Renal cortex interstitium (tissue), 11 donors: ENCODE measurements around the gene JAZF1. TPM values are rescaled to one million over a fixed set of nuclear protein-coding genes. Genes with fewer than 3 reads are reported as not detected.

Source experiments
- DNase-seq, 11 donors: peaks; one replicate each; pipeline ENCODE4 v3.0.0-alpha.2; 2013; ENCODE audit warnings: low read depth in 9 of 11, low spot score in 4 of 11; ENCODE audit errors: extremely low read depth in 1 of 11
- polyA plus RNA-seq, 3 donors: library from polyadenylated mRNA; unstranded; fragments of 120-200 nt; gene quantifications; one replicate each; pipeline ENCODE4 v1.2.1, GENCODE V29; 2013; ENCODE audit not compliant: insufficient read length in 3 of 3

The JAZF1 gene
- polyA plus RNA-seq, 3 donors, result 11.2 to 14.4 (median 13.8) TPM

DNA sequence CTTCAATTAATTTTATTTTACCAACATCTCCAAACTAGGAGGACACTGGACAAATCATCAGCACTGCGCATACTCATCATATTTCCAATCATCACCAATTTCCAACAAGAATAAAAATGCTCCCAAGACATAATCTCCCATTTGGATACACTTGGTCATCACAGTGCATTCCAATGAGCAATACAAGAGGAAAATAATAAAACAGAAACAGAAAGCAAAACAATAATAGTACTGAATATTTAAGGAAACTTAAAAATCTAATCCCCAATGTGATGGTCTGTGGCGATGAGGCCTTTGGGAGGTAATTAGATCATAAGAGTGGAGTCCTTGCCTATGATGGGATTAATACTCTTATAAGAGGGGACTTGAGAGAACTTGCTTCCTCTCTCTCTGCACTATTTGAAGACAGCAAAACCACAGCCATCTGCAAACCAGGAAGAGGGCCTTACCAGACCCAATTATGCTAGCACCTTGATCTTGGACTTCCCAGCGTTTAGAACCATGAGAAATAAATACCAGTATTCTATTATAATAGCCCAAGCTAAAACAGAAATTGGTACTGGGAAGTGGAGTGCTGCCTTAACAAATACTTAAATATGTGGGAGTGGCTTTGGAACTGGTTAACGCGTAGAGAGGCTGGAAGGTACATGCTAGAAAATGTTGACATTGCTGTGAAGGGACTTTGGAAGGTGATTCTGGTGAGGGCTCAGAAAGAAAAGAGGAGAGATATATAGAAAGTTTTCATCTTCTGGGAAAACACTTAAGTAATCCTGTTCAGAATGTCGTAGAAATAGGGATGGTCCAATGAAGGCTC lies 91.5 kb downstream of the JAZF1 start:
- DNase-seq, result no peak

DNA sequence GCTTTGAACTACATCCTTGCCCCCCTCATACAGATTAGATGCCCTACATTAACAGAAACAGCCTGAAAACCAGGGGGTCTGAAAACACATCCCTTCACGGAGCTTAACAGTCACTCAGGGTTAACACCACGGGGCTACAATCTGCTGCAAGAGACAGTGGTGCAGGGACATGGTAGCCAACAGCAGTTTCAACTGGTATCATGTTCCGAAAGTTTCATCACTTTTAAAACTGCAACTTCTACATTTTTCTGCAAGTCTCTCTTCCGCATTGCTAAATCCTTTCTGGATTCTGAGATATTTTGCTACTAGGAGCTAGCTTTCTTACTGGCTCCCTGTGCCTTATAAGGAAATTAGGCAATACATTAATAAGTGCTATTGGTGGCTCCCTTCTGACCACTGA lies 92.6 kb downstream of the JAZF1 start:
- no peak for DNase-seq

DNA sequence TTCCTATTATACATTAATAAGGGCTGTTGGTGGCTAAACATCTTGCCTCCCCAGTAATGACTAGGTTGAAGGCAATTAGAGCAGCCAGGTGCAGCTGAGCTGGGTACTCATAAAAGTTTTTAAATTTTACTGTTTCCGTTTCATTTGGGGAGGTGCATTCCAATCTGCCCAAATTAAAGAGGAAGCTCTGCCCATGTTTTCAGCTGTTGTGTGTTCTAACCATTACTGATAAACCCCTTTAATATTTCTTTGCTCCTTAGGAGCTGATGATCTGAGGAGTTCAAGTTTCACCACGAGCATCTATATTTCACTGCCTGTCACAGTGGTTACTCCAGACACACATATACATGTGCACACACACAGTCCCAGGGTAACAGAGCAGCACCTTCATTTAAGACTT lies 94.4 kb downstream of the JAZF1 start:
- no peak for DNase-seq

DNA sequence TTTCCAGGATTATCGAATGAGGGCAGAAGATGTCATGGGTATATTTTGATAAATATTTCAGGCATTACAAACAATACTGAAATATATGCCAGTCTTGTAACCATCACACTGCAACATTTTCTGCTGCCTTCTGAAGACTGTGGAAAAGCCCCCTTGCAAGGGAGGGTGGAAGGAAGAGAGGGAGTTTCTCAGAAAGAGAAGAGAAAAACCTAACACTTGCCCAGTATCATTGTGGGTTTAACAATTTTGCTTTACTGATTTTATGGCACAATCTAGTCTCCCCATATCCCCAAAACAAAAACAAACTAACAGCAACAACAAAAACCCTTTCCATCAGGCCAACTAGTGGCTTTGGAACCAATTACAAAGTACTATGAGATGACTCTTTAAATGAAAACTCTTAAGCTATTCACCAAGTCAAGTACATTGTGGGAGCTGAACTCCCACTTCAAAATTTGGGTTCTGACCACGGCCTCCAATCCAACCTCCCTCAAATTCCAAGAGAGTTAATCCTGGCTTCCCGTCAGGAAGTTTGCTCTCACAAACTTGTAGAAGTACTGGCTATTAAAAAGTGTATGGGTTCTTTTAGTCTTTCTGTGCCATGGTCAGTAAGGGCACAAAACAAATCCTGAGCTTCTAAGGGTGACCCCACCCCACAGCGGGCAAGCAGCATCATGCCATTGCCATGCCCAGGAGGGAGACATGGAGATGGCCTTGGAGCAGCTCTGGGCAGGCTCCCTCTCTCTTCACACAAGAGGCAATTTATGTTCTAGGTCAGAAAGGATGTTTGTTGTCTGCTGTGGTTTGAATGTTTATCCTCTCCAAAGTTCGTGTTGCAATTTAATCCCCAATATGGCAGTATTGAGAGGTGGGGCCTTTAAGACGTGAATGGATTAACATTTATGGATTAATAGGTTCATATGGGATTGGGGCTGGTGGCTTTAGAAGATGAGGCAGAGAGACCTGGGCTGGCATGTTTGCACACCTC lies 96.3 kb downstream of the JAZF1 start:
- DNase-seq, result no peak

DNA sequence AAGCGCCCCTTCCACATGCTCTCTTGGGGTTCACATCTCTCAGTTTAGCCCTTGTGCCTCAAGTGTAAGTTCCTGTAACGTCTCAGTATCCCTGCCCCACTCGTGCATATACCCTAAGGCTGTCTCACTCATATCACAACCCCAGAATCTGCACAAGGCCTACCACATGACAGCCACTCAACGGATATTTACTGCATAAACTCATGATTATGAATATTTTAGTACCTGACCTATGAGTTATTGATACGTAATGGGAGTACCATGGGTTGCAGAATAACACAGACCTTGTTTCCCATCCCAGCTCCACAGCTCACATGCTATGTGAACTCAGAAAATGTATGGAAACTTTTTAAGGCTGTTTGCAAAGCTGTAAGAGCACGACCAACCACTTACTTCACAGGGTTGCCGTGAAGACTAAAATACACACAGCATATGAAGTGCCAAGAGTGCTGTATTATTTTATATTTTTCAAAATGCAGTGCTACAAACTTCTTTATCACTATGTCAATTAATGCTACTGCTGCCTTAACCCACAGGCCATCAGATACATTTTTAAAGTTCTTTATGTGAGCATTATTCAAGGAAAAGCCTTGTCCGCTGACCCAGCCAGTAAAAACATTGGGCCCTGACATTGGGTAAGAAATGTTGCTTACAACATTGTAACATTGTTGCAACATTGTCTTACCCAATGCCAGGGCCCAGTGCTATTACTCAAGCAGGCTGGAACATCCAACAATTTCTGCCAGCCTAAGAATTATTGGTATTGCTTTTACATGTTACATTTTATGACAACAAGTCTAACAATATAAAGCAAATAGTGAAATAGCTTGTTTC lies 97.2 kb downstream of the JAZF1 start:
- no peak for DNase-seq

DNA sequence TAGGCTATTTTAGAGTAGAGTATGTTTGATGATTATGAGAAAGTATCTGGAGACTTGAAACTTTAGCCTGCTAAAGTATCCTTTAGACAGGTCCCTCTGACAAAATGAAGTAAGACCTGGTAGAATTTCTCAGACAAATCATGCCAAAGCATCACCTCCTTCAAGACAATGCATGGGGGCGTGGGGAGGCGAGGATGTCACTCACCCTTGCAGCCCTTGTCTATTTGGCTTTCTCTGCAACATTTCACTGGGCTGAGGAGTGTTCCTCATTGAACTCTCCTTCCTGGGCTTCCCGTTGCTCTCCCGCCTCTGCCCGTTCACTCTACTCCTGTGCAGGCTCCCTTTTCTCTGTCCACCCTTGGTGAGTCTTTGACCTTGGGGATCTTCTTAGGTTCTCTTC lies 98.5 kb downstream of the JAZF1 start:
- DNase-seq, result no peak

DNA sequence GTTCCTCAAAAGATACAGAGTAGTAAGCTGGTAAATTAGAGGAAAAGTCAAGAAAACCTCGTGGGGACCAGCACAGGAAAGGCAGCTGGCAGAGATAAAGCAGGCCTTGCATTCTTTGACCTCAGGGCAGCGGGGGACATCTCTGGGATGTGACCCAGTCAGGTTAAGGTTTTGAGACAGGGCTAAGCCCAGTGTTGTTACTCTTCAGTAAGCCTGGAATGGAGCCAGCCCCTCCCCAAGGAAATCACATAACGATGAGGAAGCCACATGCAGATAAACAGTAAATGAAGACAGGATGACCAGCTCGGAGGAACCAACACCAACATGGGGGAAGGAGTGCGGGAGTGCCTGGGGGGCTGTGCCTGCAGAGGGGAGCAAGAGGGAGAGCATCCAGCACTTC lies 99.6 kb downstream of the JAZF1 start:
- no peak for DNase-seq

DNA sequence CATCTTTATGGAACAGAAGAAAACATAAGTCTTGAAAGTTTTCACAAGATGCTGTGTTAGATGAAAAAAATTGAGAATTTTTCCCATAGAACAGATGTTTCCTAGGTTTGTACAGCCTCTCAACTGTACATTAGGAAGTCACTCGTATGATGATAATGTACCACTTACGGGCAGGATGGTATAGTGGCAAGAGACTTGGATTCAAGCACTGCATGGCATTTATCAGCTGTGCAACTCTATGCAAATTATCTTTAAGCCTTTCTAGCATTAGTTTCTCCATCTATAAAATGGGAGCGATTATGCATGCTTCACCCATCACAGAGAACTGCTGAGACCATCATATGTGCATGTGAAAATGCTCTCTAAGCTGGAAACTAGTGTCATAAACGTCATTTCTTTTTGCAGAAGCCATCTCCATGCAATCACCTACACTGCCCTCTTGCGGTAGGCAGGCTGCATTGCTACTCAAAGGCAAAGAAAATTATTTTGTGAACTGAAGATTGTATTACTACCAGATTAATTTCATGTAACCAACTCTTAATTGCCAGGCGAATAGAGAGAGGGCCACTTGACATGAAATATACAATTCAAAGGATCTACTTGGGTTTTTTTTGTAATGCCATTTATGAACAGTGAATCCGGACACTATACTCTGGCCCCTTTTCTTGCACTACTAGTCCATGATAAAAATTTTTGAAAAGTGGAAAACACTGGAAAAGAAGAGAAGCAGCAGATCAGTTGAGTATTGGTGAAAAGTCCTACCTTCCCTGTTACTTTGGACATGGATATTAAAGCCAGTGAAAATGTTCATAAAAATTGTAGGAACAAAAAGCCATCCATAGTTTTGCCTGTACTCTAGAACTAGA lies 102.3 kb downstream of the JAZF1 start:
- peak in 1 of 11 donors; percentile 41 for DNase-seq

DNA sequence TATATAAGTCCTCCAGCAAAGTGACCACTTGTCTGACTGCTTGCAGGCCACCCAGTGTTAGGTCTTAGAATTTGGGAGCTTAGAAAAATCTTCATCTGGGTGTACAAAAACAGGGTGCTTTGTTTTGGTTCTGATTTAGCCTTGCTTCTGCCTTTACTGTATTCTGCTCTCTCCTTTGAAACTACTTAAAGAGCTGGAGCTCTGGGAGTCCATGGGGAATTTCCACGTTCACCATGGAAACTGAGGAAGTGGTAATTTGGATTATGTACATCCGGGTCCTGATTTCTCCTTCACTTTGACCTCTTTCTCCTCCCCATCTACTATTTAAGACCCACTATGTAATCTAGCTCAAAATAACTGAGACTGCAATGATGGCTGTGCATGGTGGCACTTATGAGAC lies 103.0 kb downstream of the JAZF1 start:
- DNase-seq, result no peak

DNA sequence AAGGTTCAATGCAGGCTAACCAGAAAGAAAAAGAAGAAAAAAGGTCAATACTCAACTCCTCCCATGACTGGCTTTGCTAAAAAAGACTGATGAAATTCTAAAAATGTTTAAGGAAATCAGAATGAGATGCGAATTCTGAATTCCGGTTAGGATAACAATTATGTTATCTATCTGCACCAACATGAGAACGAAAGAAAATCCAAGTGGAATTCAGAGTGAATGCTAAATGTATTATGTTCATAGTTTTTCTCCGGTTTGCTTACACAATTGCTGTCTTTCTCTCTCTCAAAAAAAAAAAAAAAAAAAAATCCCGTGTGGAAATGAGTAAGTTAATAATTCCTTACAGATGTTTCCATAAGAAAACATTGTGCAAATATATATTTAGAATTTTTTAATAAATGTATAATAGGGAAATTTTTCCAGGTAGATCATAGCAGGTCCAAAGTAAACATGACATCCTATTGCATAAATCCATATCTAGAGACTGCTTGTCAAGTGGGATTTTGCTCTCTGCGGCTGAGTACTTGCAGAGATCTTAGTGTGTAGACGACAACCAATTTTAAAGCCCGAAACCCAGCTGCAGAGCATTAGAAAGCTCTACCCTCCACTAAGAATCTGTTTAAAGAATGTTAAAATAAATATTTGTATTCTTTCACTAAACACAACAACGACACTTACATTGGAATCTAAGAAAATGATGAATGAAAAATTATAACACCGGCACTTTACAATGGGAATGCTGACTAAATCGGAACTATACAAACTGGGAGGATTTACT lies 104.0 kb downstream of the JAZF1 start:
- no peak for DNase-seq

DNA sequence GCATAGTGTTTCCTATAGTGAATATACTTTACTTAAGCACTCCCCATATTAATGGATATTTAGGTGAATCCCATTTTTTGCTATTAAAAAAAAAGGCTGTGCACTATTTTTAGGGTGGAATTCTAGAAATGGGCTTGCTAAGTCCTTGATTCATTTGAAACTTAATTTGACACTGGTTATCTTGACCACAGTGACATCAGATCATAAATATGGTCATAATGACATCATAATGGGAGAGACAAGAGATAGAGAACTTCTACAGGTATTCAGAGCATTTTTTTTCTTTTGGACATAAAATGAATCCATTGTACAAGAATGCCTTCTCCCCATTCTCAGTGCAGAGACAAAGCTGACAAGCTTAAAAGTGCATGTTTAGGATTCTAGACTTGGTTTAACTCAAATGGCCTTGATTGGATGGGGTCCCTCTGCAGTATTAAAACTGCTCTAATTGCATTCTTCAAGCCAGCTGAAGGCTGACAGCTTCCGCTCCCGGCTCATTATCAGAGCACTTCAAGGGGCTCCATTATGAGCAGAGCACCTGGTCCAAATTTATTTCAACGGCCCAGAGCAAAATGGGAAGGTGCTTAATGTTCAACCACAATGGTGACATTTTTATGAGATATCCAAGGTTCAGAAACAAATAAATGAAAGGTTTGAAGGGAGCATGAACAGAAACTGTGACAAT lies 104.8 kb downstream of the JAZF1 start:
- no peak for DNase-seq

DNA sequence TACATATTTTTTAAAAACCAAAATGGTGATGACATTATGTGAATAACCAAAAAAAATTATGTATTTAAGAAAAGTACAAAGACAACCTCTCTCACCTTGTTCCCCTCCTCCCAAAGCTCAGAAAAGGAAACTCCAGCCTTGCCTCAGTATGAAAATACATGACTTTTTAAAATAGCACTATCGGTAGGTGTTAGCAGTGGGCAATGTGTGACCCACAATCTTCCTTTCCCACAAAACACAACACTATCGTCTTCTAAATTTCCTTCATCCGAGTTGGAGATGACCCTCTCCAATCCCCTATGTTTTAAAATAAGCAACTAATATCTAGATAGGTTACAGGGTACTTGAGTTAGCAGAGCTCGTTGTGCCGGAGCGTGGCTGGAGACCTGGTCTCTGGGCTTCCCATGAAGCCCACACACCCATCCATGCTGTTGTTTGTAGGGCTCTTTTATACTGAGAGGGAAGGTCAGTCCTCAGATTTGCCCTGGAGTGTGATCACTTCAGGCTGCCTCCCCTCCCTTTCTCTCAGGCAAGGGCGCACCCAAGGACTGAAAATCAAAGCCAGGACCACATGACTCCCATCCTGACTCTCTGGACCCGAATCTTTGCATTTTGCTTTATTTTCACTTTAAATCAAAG lies 107.6 kb downstream of the JAZF1 start:
- no peak for DNase-seq

DNA sequence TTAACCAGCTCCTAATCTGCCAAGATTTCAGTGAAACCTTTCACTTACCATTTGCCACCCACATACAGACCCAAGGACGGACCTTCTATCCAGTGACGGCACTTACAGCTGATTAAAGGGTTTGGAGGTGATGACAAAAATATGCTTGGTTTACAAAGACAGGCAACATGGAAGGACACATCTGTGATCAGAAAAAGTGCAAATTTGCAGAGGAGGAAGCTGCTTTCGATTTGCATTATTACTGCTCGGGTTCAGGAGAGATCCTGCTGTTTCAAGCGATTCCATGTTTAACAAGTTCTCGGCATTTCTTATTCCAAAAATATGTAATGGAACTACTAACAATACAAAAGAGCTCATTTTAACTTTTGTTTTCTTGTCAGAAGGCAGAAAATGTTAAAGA lies 109.0 kb downstream of the JAZF1 start:
- no peak for DNase-seq

DNA sequence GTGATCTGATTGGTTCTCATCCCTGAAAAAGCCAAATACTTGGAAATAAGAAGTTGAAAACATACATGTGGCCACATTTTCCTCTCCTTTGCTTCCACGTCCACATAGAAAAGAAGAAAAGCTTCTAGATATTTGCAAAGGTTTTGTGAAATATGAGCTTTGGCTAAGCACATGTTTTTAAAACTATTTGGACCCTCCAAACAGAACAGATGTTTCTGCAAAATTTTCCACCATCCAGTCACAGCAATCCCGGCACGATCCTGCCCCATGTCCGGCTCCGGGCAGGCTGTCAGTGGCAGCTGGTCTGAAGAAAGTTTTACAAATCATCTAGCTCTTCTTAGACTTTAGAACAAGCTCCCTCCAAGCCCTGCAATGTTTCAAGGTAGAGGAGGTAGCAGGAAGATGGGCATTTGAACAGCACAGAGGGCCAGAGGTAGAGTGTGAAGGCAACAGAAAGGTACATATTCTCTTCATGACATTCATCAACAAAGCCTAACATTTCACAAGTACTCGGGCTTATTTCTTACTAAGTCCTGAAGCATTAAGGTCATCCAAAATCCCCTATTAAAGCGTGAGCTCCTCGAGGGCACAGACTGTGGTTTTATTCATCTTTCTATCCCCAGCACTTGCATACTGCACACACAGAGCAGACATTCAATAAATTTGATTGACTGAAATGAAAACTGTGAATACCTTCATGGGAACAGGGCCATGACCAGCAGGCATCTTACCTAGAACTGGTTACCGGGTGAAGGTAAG lies 110.1 kb downstream of the JAZF1 start:
- DNase-seq, result no peak

DNA sequence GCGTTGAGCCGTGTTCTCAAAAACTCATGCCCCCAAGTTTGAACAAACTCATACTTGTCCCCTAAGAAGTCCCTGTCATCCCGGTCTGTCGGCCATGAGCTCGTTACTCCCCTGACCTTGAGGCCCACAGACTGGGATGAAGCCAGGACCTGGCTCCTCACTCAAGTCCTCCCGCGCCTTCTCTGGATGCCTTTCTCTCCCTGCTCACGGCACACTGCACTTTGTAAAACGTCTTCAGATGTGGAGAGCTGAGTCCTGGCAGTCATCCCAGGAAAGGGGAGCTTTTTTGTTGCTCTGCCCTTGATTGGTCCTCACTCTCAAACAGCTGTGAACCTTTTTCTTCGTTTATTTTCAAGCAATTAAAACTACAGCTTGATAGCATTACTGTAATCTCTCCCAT lies 110.8 kb downstream of the JAZF1 start:
- DNase-seq, result peak; percentile 43 to 83 (median 65)

DNA sequence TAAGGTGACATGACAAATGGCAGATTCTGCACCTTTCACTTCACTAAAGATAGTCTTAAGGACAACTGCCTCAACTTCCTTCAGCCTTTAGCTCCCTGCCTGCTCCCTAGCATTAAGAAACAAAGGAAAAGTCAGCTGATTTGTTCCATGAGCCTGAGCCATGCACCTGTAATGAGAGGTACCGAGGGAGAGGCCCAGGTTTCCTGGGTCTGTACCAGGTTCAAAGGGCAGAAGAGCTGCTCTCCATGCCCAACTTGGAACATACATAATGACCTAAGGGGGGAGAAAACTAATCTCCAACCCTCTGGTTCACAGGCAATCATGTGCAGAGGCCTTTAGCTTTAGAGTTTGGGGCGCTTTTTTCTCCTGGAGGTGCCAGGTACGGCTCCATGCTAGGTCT lies 111.2 kb downstream of the JAZF1 start:
- DNase-seq, result no peak
